Mesothelial cell of epicardium (in vitro differentiated cells): Measurements from ENCODE around the gene PLCD4. TPM values are rescaled to one million over a fixed set of nuclear protein-coding genes. Genes with fewer than 3 reads are reported as not detected.
A peak's percentile ranks its signal among the peaks of the same experiment; 100 is the strongest.

Experiments used
- DNase-seq, 2 experiments: peaks; one replicate each; pipeline ENCODE4 v3.0.0; 2021; ENCODE audit warnings: low spot score in 2 of 2; ENCODE audit not compliant: unreplicated experiment in 2 of 2
- H3K27ac Mint-ChIP-seq: 2 replicates; pipeline ENCODE4 v1.8.0; 2021; ENCODE audit warnings: mixed read lengths
- H3K27me3 Mint-ChIP-seq: 2 replicates; pipeline ENCODE4 v1.8.0; 2021; ENCODE audit warnings: low read depth, mixed read lengths
- H3K36me3 Mint-ChIP-seq: 2 replicates; pipeline ENCODE4 v1.8.0; 2021; ENCODE audit warnings: mixed read lengths
- H3K4me1 Mint-ChIP-seq: 2 replicates; pipeline ENCODE4 v1.8.0; 2021; ENCODE audit warnings: mixed read lengths
- H3K4me3 Mint-ChIP-seq: 2 replicates; pipeline ENCODE4 v1.8.0; 2021; ENCODE audit warnings: mild to moderate bottlenecking, moderate library complexity, mixed read lengths
- H3K9me3 Mint-ChIP-seq: 2 replicates; pipeline ENCODE4 v1.8.0; 2021; ENCODE audit warnings: mixed read lengths
- CTCF ChIP-seq: fragments of 200-600 bp; sonication (generic); IDR thresholded peaks from one replicate; pipeline ENCODE4 v1.5.0; 2021; ENCODE audit warnings: antibody characterized with exemption; ENCODE audit not compliant: unreplicated experiment
- total RNA-seq: library from RNA; stranded (reverse); gene quantifications from 3 replicates; pipeline ENCODE4 v1.2.1, GENCODE V29; 2021

PLCD4 gene
- total RNA-seq, 1 donor from 2014 or later, result 1.5 TPM

GRCh38 chr2:218664653-218665052 lies 57.0 kb downstream of the PLCD4 start:
- DNase-seq, result no peak
- TF ChIP-seq CTCF, result no peak
- H3K4me3 Mint-ChIP-seq, result no peak overlapping the region
- H3K27me3 Mint-ChIP-seq, result no peaks in the 10 kb centered on the region
- H3K27ac Mint-ChIP-seq, result no peak overlapping the region
- peaks cover 9% of the 10 kb centered on the region for H3K4me1 Mint-ChIP-seq
- H3K36me3 Mint-ChIP-seq, result peaks cover 16% of the 10 kb centered on the region
- H3K9me3 Mint-ChIP-seq, result no peaks in the 10 kb centered on the region

GRCh38 chr2:218671097-218671653 lies 63.5 kb downstream of the PLCD4 start:
- H3K27ac Mint-ChIP-seq, result peak overlapping the region; percentile 97
- H3K9me3 Mint-ChIP-seq, result no peaks in the 10 kb centered on the region
- peaks cover 15% of the 10 kb centered on the region for H3K36me3 Mint-ChIP-seq
- H3K4me3 Mint-ChIP-seq, result peak overlapping the region; percentile 97
- H3K4me1 Mint-ChIP-seq, result peaks cover 20% of the 10 kb centered on the region
- TF ChIP-seq CTCF, result no peak
- DNase-seq, result no peak
- H3K27me3 Mint-ChIP-seq, result no peaks in the 10 kb centered on the region

- DNase-seq, result peak; percentile 53 to 80
- Mint-ChIP-seq H3K27me3 (no peaks in the 10 kb centered on the region), H3K27ac (peak within 1 kb of the TSS; percentile 97), H3K4me1 (peaks cover 20% of the 10 kb centered on the region), H3K4me3 (peak within 1 kb of the TSS; percentile 97), H3K36me3 (peaks cover 15% of the 10 kb centered on the region), H3K9me3 (no peaks in the 10 kb centered on the region)
- no peak for TF ChIP-seq CTCF
These were observed 64.2 kb downstream of the PLCD4 start, which contains the start of the genes RNF25 and STK36 for GRCh38 chr2:218671654-218672566. TSS of gene RNF25 (minus strand) at chr2:218672002. CDS start at chr2:218671970, 32 bp downstream. TSS of gene STK36 (plus strand) at chr2:218672086. CDS start at chr2:218672830, 744 bp downstream.

GRCh38 chr2:218679119-218679518 lies 71.4 kb downstream of the PLCD4 start:
- Mint-ChIP-seq H3K27me3 (no peaks in the 10 kb centered on the region), H3K36me3 (peaks cover 30% of the 10 kb centered on the region), H3K4me1 (no peaks in the 10 kb centered on the region), H3K9me3 (no peaks in the 10 kb centered on the region), H3K4me3 (no peak overlapping the region), H3K27ac (no peak overlapping the region)
- TF ChIP-seq CTCF, result no peak
- no peak for DNase-seq

- Mint-ChIP-seq H3K9me3 (no peaks in the 10 kb centered on the region), H3K4me1 (no peaks in the 10 kb centered on the region), H3K36me3 (peaks cover 32% of the 10 kb centered on the region), H3K27me3 (no peaks in the 10 kb centered on the region), H3K27ac (no peak overlapping the region), H3K4me3 (no peak overlapping the region)
- no peak for TF ChIP-seq CTCF
- DNase-seq, result no peak
These were observed 72.4 kb downstream of the PLCD4 start for GRCh38 chr2:218680061-218680460.

Other genes starting within 250 kb of the PLCD4 start
- gene SLC11A1, start 225.6 kb upstream of the PLCD4 start, total RNA-seq, result 0.53 to 0.79 TPM (median 0.76 TPM) in 3 replicates
- 134 to 142 TPM (median 136 TPM) in 3 replicates for gene CTDSP1, start 208.0 kb upstream of the PLCD4 start, total RNA-seq
- gene VIL1, start 188.8 kb upstream of the PLCD4 start, total RNA-seq, result 0.29 to 0.64 TPM (median 0.54 TPM) in 3 replicates
- gene USP37, start 39.5 kb upstream of the PLCD4 start, total RNA-seq, result 17.8 to 20.0 TPM (median 19.4 TPM) in 3 replicates
- gene CNOT9, start 39.1 kb upstream of the PLCD4 start, total RNA-seq, result 54.5 to 57.4 TPM (median 57.0 TPM) in 3 replicates
- 31.4 to 34.1 TPM (median 32.9 TPM) in 3 replicates for gene ZNF142, start 51.7 kb downstream of the PLCD4 start, total RNA-seq
- 36.0 to 39.4 TPM (median 37.8 TPM) in 3 replicates for gene BCS1L, start 51.8 kb downstream of the PLCD4 start, total RNA-seq
- gene RNF25, start 64.1 kb downstream of the PLCD4 start, total RNA-seq, result 21.6 to 26.5 TPM (median 21.8 TPM) in 3 replicates
- 115 to 127 TPM (median 120 TPM) in 3 replicates for gene STK36, start 64.2 kb downstream of the PLCD4 start, total RNA-seq
- gene TTLL4, start 102.9 kb downstream of the PLCD4 start, total RNA-seq, result 54.8 to 65.5 TPM (median 61.8 TPM) in 3 replicates
- 15.6 to 16.8 TPM (median 16.6 TPM) in 3 replicates for gene CYP27A1, start 174.2 kb downstream of the PLCD4 start, total RNA-seq
- 2.8 to 3.6 TPM (median 2.9 TPM) in 3 replicates for gene PRKAG3, start 223.9 kb downstream of the PLCD4 start, total RNA-seq